Naive B cell (primary cell): ENCODE data around the gene RAE1. TPM values are rescaled to one million over a fixed set of nuclear protein-coding genes. Genes with fewer than 3 reads are reported as not detected.

Experiments used
- ATAC-seq, 2 donors: fragments of 150-1000 bp; cut with Tn5 transposase; 2 replicates each; pipeline ENCODE4 v1.10.0; 2021; ENCODE audit warnings: low read depth in 2 of 2, mild to moderate bottlenecking in 2 of 2, moderate library complexity in 2 of 2
- DNase-seq: peaks from one replicate; pipeline ENCODE4 v3.0.0; 2022
- H3K27ac Mint-ChIP-seq, 6 donors: one replicate each; pipeline ENCODE4 v1.8.0; 2020 to 2022; ENCODE audit warnings: mild to moderate bottlenecking in 6 of 6, mixed read lengths in 6 of 6, moderate library complexity in 5 of 6, inconsistent platforms in 2 of 6
- H3K27me3 Mint-ChIP-seq, 3 donors: one replicate each; pipeline ENCODE4 v1.8.0; 2021 to 2022; ENCODE audit warnings: mixed read lengths in 3 of 3, mild to moderate bottlenecking in 1 of 3
- H3K36me3 Mint-ChIP-seq, 2 donors: one replicate each; pipeline ENCODE4 v1.8.0; 2020 to 2022; ENCODE audit warnings: mixed read lengths in 2 of 2, inconsistent platforms in 1 of 2, mild to moderate bottlenecking in 1 of 2
- H3K4me1 Mint-ChIP-seq, 3 donors: one replicate each; pipeline ENCODE4 v1.8.0; 2020 to 2022; ENCODE audit warnings: mixed read lengths in 3 of 3, inconsistent platforms in 1 of 3, mild to moderate bottlenecking in 1 of 3, moderate library complexity in 1 of 3
- H3K4me3 Mint-ChIP-seq, 8 donors: one replicate each; pipeline ENCODE4 v1.8.0; 2020 to 2022; ENCODE audit warnings: mild to moderate bottlenecking in 8 of 8, mixed read lengths in 8 of 8, moderate library complexity in 8 of 8, inconsistent platforms in 2 of 8
- H3K9me3 Mint-ChIP-seq, 7 donors: one replicate each; pipeline ENCODE4 v1.8.0; 2020 to 2022; ENCODE audit warnings: mixed read lengths in 7 of 7, mild to moderate bottlenecking in 5 of 7, inconsistent platforms in 2 of 7, moderate library complexity in 1 of 7
- polyA plus RNA-seq, 6 donors: library from polyadenylated mRNA; unstranded; fragments of 300-500 nt; fragmentation: Illumina TruSeq; gene quantifications; one replicate each; pipeline ENCODE4 v1.2.3, GENCODE V29; 2021; ENCODE audit warnings: low read depth in 6 of 6

Gene RAE1
- polyA plus RNA-seq, 6 donors from 2014 or later = 31.1 to 55.1 (median 39.8) TPM

DNA sequence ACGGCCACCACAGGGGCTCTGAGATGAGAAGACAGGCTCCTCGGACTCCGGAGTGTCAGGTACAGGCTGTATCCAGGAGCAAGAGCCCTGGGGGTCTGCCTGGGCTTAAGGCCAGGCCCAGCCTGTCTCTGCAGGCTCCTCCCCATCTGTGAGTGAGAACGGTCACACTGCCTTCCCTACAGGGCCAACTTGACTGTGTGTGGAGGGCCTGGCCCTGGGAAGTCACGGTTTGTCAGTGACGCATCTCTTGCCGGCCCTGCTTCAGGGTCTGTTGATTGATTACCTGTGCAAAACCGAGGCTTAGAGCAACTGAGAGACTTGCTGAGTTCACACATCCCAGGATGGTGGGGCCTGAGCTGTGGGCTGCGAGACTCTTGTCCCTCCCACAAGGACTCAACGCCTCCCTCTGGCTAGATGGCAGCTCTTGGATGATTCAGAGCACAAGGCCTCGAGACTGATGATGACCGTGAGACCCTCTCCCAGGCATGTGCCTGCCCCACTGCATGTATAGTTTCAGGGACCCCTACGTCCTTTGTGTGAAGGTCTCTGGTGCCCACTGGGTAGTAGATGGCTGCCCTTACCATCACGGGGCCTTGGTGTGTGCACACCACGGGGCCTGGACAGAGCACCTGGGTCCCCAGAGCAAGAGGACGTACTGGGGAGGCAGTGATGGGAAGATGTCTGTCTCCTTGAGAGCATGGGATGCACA, 46.1 kb downstream of the RAE1 start:
- H3K4me3 Mint-ChIP-seq = peak overlapping the region; percentile 66 to 98 (median 90)
- ATAC-seq (no peak), DNase-seq (no peak)
- H3K4me1 Mint-ChIP-seq = peaks cover 75 to 92% (median 89%) of the 10 kb centered on the region in 3 donors
- H3K27ac Mint-ChIP-seq = peak overlapping the region; percentile 99 to 100 (median 100)
- no peaks in the 10 kb centered on the region for H3K9me3 Mint-ChIP-seq
- H3K36me3 Mint-ChIP-seq = peaks cover 15 to 38% of the 10 kb centered on the region in 2 donors
- no peaks in the 10 kb centered on the region for H3K27me3 Mint-ChIP-seq

DNA sequence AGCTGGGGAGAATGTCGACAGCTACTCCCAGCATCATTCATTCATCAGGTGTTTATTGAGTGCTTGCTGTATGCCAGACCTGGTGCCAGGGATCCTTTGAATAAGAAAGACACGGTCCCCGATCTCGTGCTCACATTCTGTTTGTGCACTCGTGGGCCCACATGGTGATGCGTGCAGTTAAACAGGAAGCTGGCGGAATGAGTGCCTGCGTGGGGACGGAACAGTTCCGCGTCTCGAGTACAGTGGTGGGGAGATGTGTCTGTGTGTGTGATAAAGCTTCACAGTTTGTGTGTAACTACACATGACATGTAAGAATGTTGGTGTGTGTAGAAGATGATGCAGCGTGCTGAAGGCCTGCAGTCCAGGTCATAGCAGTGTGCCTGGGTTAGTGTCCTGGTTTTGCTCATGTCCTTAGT, 46.6 kb downstream of the RAE1 start:
- DNase-seq (peak; percentile 88), ATAC-seq (peak; percentile 36 to 40)
- Mint-ChIP-seq H3K4me3 (peak overlapping the region; percentile 66 to 98 (median 90)), H3K27ac (peak overlapping the region; percentile 99 to 100 (median 100)), H3K9me3 (no peaks in the 10 kb centered on the region), H3K27me3 (no peaks in the 10 kb centered on the region), H3K4me1 (peaks cover 77 to 94% (median 93%) of the 10 kb centered on the region in 3 donors), H3K36me3 (peaks cover 14 to 39% of the 10 kb centered on the region in 2 donors)

DNA sequence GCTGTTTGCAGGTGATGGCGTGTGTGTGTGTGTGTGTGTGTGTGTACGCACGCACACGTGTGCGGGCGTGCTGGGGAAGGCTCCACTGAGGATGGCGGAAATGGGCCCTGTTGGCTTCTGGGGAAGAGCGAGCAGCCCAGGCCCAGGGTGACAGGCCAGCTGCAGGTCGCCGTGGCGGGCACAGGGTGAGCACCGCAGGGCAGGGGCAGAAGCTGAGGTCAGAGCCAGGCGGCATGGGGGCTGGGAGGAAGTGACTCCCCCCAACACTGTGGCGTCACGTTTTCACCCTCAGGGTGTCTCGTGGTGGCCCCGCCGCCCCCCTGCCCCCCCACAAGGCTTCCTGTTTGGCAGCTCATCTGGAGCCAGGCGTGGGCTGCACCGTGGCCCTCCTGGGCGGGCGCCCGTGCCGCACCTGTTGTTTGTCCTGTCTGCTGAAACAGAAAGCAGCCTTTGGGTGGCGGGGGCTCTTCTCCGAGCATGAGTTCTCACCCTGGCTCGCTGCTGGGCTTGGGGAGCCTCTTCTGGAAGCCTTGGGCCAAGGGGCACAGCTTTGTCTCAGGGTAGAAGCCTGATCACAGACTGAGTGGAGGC, 47.3 kb downstream of the RAE1 start:
- Mint-ChIP-seq H3K4me1 (peaks cover 77 to 94% (median 93%) of the 10 kb centered on the region in 3 donors), H3K27me3 (no peaks in the 10 kb centered on the region), H3K9me3 (no peaks in the 10 kb centered on the region), H3K36me3 (peaks cover 8 to 33% of the 10 kb centered on the region in 2 donors), H3K4me3 (peak overlapping the region; percentile 82 to 98 (median 91)), H3K27ac (peak overlapping the region; percentile 99 to 100 (median 100))
- ATAC-seq (peak; percentile 66 to 68), DNase-seq (peak; percentile 97)

DNA sequence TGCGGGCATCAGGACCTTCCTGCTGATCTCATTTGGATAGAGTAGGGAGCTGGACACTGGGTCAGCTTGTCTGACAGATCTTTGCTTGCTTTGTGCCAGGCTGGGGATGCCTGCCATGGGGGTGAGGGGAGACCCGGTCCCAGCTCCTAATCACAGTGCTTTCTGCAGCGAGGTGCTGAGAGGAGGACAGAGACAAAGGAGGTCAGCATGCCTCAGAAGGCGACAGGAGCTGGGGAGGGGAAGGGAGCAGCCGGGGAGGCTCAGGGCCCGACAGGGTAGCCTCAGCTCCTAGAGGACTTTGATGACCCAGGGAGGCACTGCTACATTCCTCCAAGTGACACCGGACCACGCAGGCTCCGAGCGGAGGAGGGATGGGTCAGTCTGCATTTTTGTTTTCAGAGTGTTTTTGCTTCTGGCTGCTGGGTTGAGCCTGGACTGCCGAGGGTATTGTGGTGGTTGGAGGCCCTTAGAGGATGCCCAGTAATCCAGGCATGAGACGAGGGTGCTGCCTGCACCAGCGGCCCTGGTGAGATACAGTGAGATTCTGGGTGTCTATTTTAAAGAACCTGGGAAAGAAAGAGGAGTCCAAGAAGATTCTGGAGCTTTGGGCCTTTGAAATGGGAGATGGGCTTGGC, 48.0 kb downstream of the RAE1 start:
- Mint-ChIP-seq H3K27ac (peak overlapping the region; percentile 99 to 100 (median 100)), H3K4me3 (peak overlapping the region; percentile 78 to 98 (median 90)), H3K9me3 (no peaks in the 10 kb centered on the region), H3K36me3 (peaks cover 8 to 26% of the 10 kb centered on the region in 2 donors), H3K4me1 (peaks cover 72 to 93% (median 93%) of the 10 kb centered on the region in 3 donors), H3K27me3 (no peaks in the 10 kb centered on the region)
- ATAC-seq (no peak), DNase-seq (no peak)

DNA sequence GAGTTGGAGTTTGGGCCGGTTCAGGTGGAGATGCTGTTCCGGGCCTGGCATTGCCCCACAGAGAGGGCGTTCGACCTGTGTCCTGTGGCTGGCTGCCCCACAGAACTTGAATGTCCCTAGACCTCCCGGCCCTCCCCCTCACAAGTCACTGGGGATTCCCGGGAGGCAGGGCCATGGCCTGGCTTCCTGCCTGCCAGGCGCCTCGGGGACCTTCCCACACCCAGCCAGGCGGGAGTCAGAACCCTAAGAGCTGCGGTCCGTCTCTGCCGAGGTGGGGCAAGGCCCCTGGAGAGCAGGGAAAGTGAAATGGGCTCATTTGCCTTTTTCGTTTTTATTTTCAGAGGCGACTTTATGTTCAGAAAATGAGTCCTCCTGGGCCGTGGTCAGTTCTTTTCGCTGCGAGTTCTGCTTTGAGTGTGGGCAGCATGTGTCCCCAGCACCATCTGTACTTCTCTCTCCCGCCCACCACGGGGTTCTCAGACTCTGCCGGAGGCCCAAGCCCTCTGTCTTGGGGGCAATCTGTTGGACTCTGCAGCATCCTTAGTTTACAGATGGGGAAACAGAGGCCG, 48.6 kb downstream of the RAE1 start:
- DNase-seq (peak; percentile 53), ATAC-seq (no peak)
- peaks cover 8 to 24% of the 10 kb centered on the region in 2 donors for H3K36me3 Mint-ChIP-seq
- H3K27ac Mint-ChIP-seq = peak overlapping the region; percentile 99 to 100 (median 100)
- peak overlapping the region; percentile 78 to 98 (median 90) for H3K4me3 Mint-ChIP-seq
- H3K4me1 Mint-ChIP-seq = peaks cover 68 to 90% (median 90%) of the 10 kb centered on the region in 3 donors
- no peaks in the 10 kb centered on the region for H3K27me3 Mint-ChIP-seq
- no peaks in the 10 kb centered on the region for H3K9me3 Mint-ChIP-seq

DNA sequence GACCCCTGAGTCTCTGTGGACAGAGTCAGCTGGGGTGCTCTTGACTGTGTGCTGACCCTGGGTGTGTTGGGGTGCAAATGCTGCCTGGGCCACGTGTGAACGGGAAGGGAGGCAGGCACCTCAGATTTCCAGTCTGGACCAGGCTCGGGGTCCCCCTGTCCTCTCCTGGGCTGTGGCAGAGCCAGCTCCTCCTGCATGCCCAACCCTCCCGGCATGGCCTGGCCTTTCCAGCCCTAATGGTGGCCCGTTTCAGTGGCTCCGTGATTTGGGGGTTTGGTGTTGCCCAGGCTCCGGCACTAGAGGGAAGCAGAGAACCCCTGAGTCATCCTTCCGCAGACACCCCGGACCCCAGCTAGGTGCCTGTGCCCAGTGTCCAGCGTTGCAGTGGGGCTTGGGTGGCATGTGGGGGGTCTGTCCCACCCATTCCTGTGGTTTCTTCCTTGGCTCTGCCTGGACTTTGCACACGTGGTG, 49.2 kb downstream of the RAE1 start:
- Mint-ChIP-seq H3K9me3 (no peaks in the 10 kb centered on the region), H3K4me1 (peaks cover 71 to 90% (median 84%) of the 10 kb centered on the region in 3 donors), H3K27ac (peak overlapping the region; percentile 99 to 100 (median 100)), H3K36me3 (peaks cover 8 to 30% of the 10 kb centered on the region in 2 donors), H3K27me3 (no peaks in the 10 kb centered on the region), H3K4me3 (peak overlapping the region; percentile 82 to 98 (median 92))
- DNase-seq = peak; percentile 43
- ATAC-seq = no peak

DNA sequence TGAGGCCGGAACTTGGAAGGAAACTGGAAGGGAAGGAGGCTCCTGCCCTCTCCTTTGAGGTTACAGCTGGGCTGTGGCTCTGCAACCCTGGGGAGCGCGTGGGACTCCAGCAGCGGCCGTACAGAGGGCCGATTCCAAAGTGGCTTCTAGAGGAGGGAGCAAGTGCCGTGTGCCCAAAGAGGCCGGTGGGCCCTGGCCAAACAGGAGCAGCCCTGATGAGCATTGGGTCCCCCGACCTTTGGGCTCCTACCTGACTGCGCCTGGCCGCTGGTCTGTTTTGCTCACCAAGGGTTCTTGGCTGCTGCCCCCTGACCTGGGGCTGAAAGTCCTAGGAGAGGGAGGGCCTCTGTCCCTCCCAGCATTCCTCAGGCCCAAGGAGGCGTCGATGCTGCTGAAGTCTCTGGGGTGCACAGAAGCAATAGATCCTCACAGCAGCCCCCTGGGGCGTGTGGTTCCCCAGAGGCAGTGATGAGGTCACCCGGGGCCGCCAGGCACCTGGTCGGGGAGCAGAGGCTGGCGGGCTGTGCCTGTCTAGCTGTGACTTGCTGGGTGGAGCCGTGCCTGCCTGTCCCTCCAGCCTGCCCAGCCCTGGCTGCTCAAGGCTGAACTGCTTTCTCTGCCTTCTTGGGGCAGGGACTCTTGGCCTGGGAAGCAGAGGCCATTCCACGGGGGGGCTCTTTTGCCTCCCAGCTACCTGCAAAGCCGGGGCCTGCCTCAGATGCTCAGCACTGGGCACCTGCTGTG, 49.9 kb downstream of the RAE1 start:
- Mint-ChIP-seq H3K9me3 (no peaks in the 10 kb centered on the region), H3K4me3 (peak overlapping the region; percentile 82 to 98 (median 92)), H3K4me1 (peaks cover 72 to 85% (median 79%) of the 10 kb centered on the region in 3 donors), H3K27me3 (no peaks in the 10 kb centered on the region), H3K27ac (peak overlapping the region; percentile 99 to 100 (median 100)), H3K36me3 (peaks cover 8 to 32% of the 10 kb centered on the region in 2 donors)
- ATAC-seq (peak; percentile 52 to 59), DNase-seq (peak; percentile 95)

DNA sequence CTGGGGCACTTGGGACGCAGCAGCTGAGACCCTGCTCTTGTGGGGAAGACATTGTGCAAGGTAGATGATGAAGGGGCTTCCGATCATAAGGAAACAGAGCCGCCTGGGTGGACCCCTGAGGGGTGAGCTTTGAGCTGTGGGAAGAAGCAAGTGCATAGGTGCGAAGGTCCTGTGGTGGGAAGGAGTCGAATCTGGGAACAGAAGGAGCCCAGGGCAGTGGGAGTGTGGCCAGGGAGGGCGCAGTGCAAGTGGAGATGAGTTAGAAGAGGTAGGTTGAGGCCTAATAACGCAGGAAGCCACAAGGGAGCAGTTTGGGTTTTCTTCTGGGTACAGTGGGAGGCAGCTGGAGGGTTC, 50.5 kb downstream of the RAE1 start:
- H3K27ac Mint-ChIP-seq = peak overlapping the region; percentile 99 to 100 (median 100)
- no peaks in the 10 kb centered on the region for H3K27me3 Mint-ChIP-seq
- H3K36me3 Mint-ChIP-seq = peaks cover 8 to 32% of the 10 kb centered on the region in 2 donors
- H3K9me3 Mint-ChIP-seq = no peaks in the 10 kb centered on the region
- DNase-seq (no peak), ATAC-seq (no peak)
- H3K4me1 Mint-ChIP-seq = peaks cover 71 to 81% (median 74%) of the 10 kb centered on the region in 3 donors
- H3K4me3 Mint-ChIP-seq = peak overlapping the region; percentile 82 to 98 (median 92)

DNA sequence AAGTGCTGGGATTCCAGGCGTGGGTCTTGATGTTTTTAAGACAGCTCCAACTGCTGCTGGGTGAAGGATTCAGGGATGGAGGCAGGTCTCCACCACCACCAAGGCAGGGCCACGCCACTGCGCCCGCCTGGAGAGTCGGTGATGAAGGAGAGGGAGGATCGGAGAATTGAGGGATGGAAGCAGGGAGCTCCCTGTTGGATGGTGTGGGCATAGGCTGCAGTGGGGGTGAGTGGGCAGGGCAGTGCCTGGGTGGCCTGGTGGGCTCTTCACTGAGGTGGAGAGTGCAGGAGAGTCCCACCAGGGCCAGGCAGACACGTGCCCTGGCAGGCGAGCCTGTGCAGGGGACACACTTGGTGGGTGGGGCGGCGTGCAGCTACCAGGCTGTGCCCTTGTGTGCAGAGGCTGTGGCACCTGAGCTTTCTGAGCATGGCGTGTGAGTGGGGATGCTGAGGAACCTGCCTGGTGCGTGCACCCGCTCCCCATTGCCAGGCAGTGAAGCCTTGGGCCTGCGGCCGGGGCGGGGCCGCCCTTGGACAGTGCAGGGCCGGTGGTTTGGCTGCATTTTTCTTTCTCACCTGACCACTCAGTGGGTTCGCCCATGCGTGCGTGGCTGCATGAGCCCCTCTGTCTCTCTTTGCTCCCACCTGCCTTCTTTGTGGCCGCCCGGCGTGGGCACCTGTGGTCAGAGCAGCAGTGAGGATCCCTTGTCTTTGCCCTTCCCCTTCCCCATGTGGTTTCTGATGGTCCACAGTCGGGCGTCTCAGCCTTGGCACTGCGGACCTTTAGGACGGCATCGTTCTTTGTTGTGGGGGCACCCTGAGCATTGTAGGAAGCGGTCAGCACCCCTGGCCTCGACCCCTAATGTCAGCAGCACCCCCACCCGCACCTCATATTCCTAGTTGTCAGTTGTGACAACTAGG, 51.4 kb downstream of the RAE1 start:
- Mint-ChIP-seq H3K4me1 (peaks cover 70 to 81% (median 71%) of the 10 kb centered on the region in 3 donors), H3K27me3 (no peaks in the 10 kb centered on the region), H3K27ac (peak overlapping the region; percentile 99 to 100 (median 100)), H3K4me3 (peak overlapping the region; percentile 66 to 98 (median 88)), H3K36me3 (peaks cover 9 to 32% of the 10 kb centered on the region in 2 donors), H3K9me3 (peaks cover 0 to under 1% (median 0%) of the 10 kb centered on the region in 7 donors)
- ATAC-seq = no peak
- no peak for DNase-seq

DNA sequence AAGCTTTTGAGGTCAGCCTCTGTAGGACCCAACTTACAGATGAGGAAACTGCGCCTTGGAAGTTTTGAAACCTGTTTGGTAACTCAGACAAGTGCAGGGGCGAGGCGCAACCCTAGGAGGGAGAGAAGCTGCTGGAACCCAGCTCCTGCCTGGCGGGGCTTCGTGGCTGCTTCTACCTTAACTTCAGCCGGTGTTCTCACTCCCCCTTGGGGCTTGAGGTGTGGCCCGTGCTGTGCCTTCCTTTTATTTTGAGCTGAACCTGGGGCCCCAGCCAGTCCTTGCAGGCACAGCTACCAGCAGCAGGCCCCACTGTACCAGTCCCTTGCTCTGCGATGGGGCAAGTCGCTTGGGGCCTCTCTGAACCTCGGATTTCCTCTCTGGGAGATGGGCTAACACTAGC, 52.2 kb downstream of the RAE1 start:
- Mint-ChIP-seq H3K9me3 (peaks cover 0 to 1% (median 0%) of the 10 kb centered on the region in 7 donors), H3K27ac (peak overlapping the region; percentile 99 to 100 (median 100)), H3K27me3 (no peaks in the 10 kb centered on the region), H3K4me1 (peaks cover 64 to 80% (median 70%) of the 10 kb centered on the region in 3 donors), H3K36me3 (peaks cover 16 to 32% of the 10 kb centered on the region in 2 donors), H3K4me3 (peak overlapping the region in 6 of 8 donors; percentile 40 to 98 (median 84))
- no peak for ATAC-seq
- DNase-seq = no peak

DNA sequence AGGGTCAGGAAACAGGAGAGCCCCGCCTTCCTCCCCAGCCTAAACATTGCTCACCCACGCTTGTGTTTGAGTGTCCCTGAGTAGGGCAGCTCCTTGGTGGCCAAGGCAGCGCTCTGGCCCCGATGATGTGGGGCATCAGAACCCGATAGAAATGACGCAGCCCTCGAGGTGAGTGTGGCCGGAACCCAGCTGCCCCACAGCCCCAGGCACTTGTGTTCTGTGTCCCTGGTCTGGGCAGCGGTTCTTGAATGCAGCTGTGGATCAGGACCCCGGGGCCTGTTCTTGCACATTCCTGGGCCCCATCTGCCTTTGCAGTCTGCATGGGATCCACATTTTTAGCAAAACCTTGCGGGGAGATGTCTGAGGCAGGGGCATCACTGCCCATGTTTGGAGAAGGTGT, 53.0 kb downstream of the RAE1 start:
- no peak for DNase-seq
- H3K9me3 Mint-ChIP-seq = peaks cover 0 to 1% (median 0%) of the 10 kb centered on the region in 7 donors
- H3K4me3 Mint-ChIP-seq = peak overlapping the region in 3 of 8 donors; percentile 36 to 82 (median 62)
- no peak for ATAC-seq
- H3K27ac Mint-ChIP-seq = peak overlapping the region in 5 of 6 donors; percentile 88 to 100 (median 99)
- peaks cover 18 to 27% of the 10 kb centered on the region in 2 donors for H3K36me3 Mint-ChIP-seq
- H3K27me3 Mint-ChIP-seq = no peaks in the 10 kb centered on the region
- H3K4me1 Mint-ChIP-seq = peaks cover 64 to 83% (median 67%) of the 10 kb centered on the region in 3 donors
